Measurements from ENCODE around the gene PTBP1. TPM values are rescaled to one million over a fixed set of nuclear protein-coding genes. Genes with fewer than 3 reads are reported as not detected.
A peak's percentile ranks its signal among the peaks of the same experiment; 100 is the strongest.

PTBP1 gene
- total and polyA plus RNA-seq, 8 donors, result 83.3 to 160 (median 115) TPM

GRCh38 chr19:751501-752341 lies 45.5 kb upstream of the PTBP1 start:
- H3K27me3 ChIP-seq, result no peaks in the 10 kb centered on the region
- DNase-seq (peak in 1 of 6 donors; percentile 38), FAIRE-seq (no peak), ATAC-seq (peak; percentile 19 to 58 (median 38))
- no peak overlapping the region for H3K27ac ChIP-seq
- H3K9me3 ChIP-seq, result no peaks in the 10 kb centered on the region
- no peaks in the 10 kb centered on the region for H3K36me3 ChIP-seq
- H3K4me1 ChIP-seq, result no peaks in the 10 kb centered on the region
- WGBS, 2 donors, result 61 to 63% methylated on average over 30 of the region's 30 CpGs
- peak overlapping the region in 2 of 4 donors; percentile 11 to 20 for H3K4me3 ChIP-seq
- intact Hi-C loops (cut with DNase I), result no loop called here
- no peak for TF ChIP-seq CTCF (IDR thresholded peaks at IDR 0.05)

GRCh38 chr19:752652-753517 lies 44.4 kb upstream of the PTBP1 start:
- Histone ChIP-seq H3K4me1 (no peaks in the 10 kb centered on the region), H3K27ac (no peak overlapping the region), H3K36me3 (no peaks in the 10 kb centered on the region), H3K27me3 (no peaks in the 10 kb centered on the region), H3K9me3 (no peaks in the 10 kb centered on the region), H3K4me3 (no peak overlapping the region)
- 32 to 33% methylated on average over 38 to 39 of the region's 39 CpGs for WGBS, 2 donors
- DNase-seq (peak in 2 of 6 donors; percentile 47 to 57), ATAC-seq (peak; percentile 24 to 65 (median 62)), FAIRE-seq (no peak)
- no peak for TF ChIP-seq CTCF (IDR thresholded peaks at IDR 0.05)
- intact Hi-C loops (cut with DNase I), result no loop called here

- ATAC-seq (no peak), DNase-seq (no peak), FAIRE-seq (no peak)
- intact Hi-C loops (cut with DNase I), result no loop called here
- H3K27ac ChIP-seq, result no peak overlapping the region
- H3K4me1 ChIP-seq, result no peaks in the 10 kb centered on the region
- 84 to 90% methylated on average over 9 of the region's 9 CpGs for WGBS, 2 donors
- H3K36me3 ChIP-seq, result no peaks in the 10 kb centered on the region
- no peak for TF ChIP-seq CTCF (IDR thresholded peaks at IDR 0.05)
- H3K4me3 ChIP-seq, result no peak overlapping the region
- no peaks in the 10 kb centered on the region for H3K27me3 ChIP-seq
- H3K9me3 ChIP-seq, result no peaks in the 10 kb centered on the region
These were observed 42.7 kb upstream of the PTBP1 start for GRCh38 chr19:754530-754929.

GRCh38 chr19:755063-755462 lies 42.2 kb upstream of the PTBP1 start:
- DNase-seq (peak in 1 of 6 donors; percentile 37), ATAC-seq (no peak), FAIRE-seq (no peak)
- intact Hi-C loops (cut with DNase I), result no loop called here
- Histone ChIP-seq H3K9me3 (no peaks in the 10 kb centered on the region), H3K4me3 (no peak overlapping the region), H3K27me3 (no peaks in the 10 kb centered on the region), H3K36me3 (no peaks in the 10 kb centered on the region), H3K4me1 (no peaks in the 10 kb centered on the region), H3K27ac (no peak overlapping the region)
- WGBS, 2 donors, result 83 to 90% methylated on average over 15 of the region's 15 CpGs
- TF ChIP-seq CTCF (IDR thresholded peaks at IDR 0.05), result no peak

Data from pancreas (tissue), 10 donors.